B cell (primary cell): Measurements from ENCODE around the gene ATP8B3. TPM values are rescaled to one million over a fixed set of nuclear protein-coding genes. Genes with fewer than 3 reads are reported as not detected.
A peak's percentile ranks its signal among the peaks of the same experiment; 100 is the strongest.

Source experiments
- ATAC-seq: fragments of 200-7000 bp; cut with Tn5 transposase; one replicate; pipeline ENCODE4 v1.10.0; 2021; ENCODE audit warnings: low read depth, mild to moderate bottlenecking, moderate number of reproducible peaks, moderate library complexity
- CTCF ChIA-PET: fragments of 350-600 bp; sonication (Branson Sonifier 250); formaldehyde crosslinking; loops from one replicate; lab custom pipeline; 2021; ENCODE audit warnings: antibody characterized with exemption, inconsistent platforms; lab: Charles Lee
- POLR2A ChIA-PET: fragments of 350-600 bp; sonication (Branson Sonifier 250); formaldehyde crosslinking; loops from one replicate; lab custom pipeline; 2021; ENCODE audit warnings: antibody characterized with exemption; lab: Charles Lee
- DNase-seq: peaks from one replicate; pipeline ENCODE4 v3.0.0; 2013
- H2AFZ ChIP-seq: 2 replicates; pipeline ENCODE4 v1.6.1; 2012; ENCODE audit warnings: mild to moderate bottlenecking, low read depth, low read length; ENCODE audit not compliant: insufficient read depth, poor library complexity, severe bottlenecking
- H3K27ac ChIP-seq, 2 donors: 1 replicate in 1 of 2; 2 replicates in 1 of 2; pipeline ENCODE4 v1.5.1; 2012 to 2013; ENCODE audit warnings: low read length in 2 of 2, mild to moderate bottlenecking in 2 of 2, moderate library complexity in 1 of 2
- H3K27me3 ChIP-seq, 4 experiments: fragments of 200-600 bp in 1 of 4; sonication (generic) in 1 of 4; replicated peaks in 1 of 4; 1 replicate in 2 of 4; 2 replicates in 2 of 4; pipeline versions ENCODE4 v1.6.1 to v1.7.0; 2013 to 2016; ENCODE audit warnings: low read length in 3 of 4, mild to moderate bottlenecking in 2 of 4, mixed read lengths in 1 of 4, moderate library complexity in 1 of 4; ENCODE audit not compliant: insufficient read depth in 4 of 4, control insufficient read depth in 3 of 4; ENCODE audit errors: control extremely low read depth in 1 of 4
- H3K36me3 ChIP-seq, 2 experiments: replicated peaks in 1 of 2; 1 replicate in 1 of 2; 2 replicates in 1 of 2; pipeline versions ENCODE4 v1.6.1 to v1.7.1; 2013; ENCODE audit warnings: low read length in 1 of 2; ENCODE audit not compliant: insufficient read depth in 2 of 2, control insufficient read depth in 1 of 2; ENCODE audit errors: control extremely low read depth in 1 of 2, extremely low read depth in 1 of 2
- H3K4me1 ChIP-seq, 2 donors: fragments of 200-600 bp in 1 of 2; sonication (generic) in 1 of 2; 1 replicate in 1 of 2; 2 replicates in 1 of 2; pipeline versions ENCODE4 v1.5.1 to v1.6.1; 2013 to 2017; ENCODE audit warnings: low read length in 2 of 2; ENCODE audit not compliant: control insufficient read depth in 2 of 2, insufficient read depth in 2 of 2
- H3K4me2 ChIP-seq: replicated peaks from 2 replicates; pipeline ENCODE3; 2012; ENCODE audit warnings: mild to moderate bottlenecking, low read depth, low read length; ENCODE audit not compliant: poor library complexity, severe bottlenecking
- H3K4me3 ChIP-seq, 5 experiments: fragments of 200-600 bp in 1 of 5; sonication (generic) in 1 of 5; 1 replicate in 3 of 5; 2 replicates in 2 of 5; pipeline versions ENCODE4 v1.5.1 to v1.7.0; 2011 to 2016; ENCODE audit warnings: low read length in 4 of 5, mild to moderate bottlenecking in 4 of 5, low read depth in 2 of 5, control low read depth in 1 of 5, moderate library complexity in 1 of 5; ENCODE audit not compliant: insufficient read depth in 1 of 5; ENCODE audit errors: control extremely low read depth in 1 of 5, extremely low read depth in 1 of 5
- H3K79me2 ChIP-seq: fragments of 200-600 bp; sonication (generic); one replicate; pipeline ENCODE4 v1.6.0; 2016; ENCODE audit warnings: low read length; ENCODE audit not compliant: control insufficient read depth, insufficient read depth
- H3K9ac ChIP-seq: fragments of 200-600 bp; sonication (generic); 2 replicates; pipeline ENCODE4 v1.6.1; 2017; ENCODE audit warnings: mild to moderate bottlenecking, low read length, moderate library complexity
- H3K9me3 ChIP-seq, 3 donors: one replicate each; pipeline versions ENCODE4 v1.6.1 to v1.7.1; 2013; ENCODE audit warnings: low read length in 2 of 3; ENCODE audit not compliant: control insufficient read depth in 2 of 3, insufficient read depth in 1 of 3; ENCODE audit errors: control extremely low read depth in 1 of 3
- H4K20me1 ChIP-seq: 2 replicates; pipeline ENCODE4 v1.6.0; 2012; ENCODE audit warnings: mild to moderate bottlenecking, low read length; ENCODE audit not compliant: insufficient read depth, control insufficient read depth, poor library complexity, severe bottlenecking
- H3K27ac Mint-ChIP-seq: one replicate; pipeline ENCODE4 v1.8.0; 2021; ENCODE audit warnings: mixed read lengths
- H3K27me3 Mint-ChIP-seq: one replicate; pipeline ENCODE4 v1.8.0; 2021; ENCODE audit warnings: mixed read lengths
- H3K4me1 Mint-ChIP-seq: one replicate; pipeline ENCODE4 v1.8.0; 2021; ENCODE audit warnings: mixed read lengths
- H3K4me3 Mint-ChIP-seq: one replicate; pipeline ENCODE4 v1.8.0; 2021; ENCODE audit warnings: mixed read lengths
- H3K9me3 Mint-ChIP-seq: one replicate; pipeline ENCODE4 v1.8.0; 2022; ENCODE audit warnings: mixed read lengths; ENCODE audit not compliant: insufficient read depth
- EZH2 ChIP-seq: IDR thresholded peaks from 2 replicates; pipeline ENCODE4 v1.6.1; 2012; ENCODE audit warnings: borderline replicate concordance, low read depth, mild to moderate bottlenecking, moderate library complexity, low read length; ENCODE audit not compliant: insufficient read depth, poor library complexity, severe bottlenecking
- WGBS: methylation state at CpG from one replicate; pipeline ENCODE4 v1.1.5; 2013; ENCODE audit warnings: missing lambda C conversion rate; ENCODE audit not compliant: insufficient coverage; 5-methylcytosine and 5-hydroxymethylcytosine counted together
- intact Hi-C: fragments of 100-400 bp; cut with micrococcal nuclease; formaldehyde crosslinking; loops from one replicate; pipeline ENCODE4 v1.10.0; 2022
- polyA plus RNA-seq: library from polyadenylated mRNA; depleted of rRNA; stranded (reverse); fragments of >200 nt; gene quantifications from 2 replicates; pipeline ENCODE4 v1.2.3, GENCODE V29; 2012
- total RNA-seq, 2 donors: library from RNA; stranded (reverse); fragments of 120-200 nt in 1 of 2; gene quantifications; 1 replicate in 1 of 2; 2 replicates in 1 of 2; pipeline versions ENCODE4 v1.2.3 to v1.2.4, GENCODE V29; 2013 to 2022
- TF ChIP-seq, protein P1 (sequence below): fragments of 200-600 bp; IDR thresholded peaks from one replicate; pipeline ENCODE4 v1.8.0; 2022; ENCODE audit warnings: antibody characterized with exemption, mild to moderate bottlenecking

Gene ATP8B3
- total and polyA plus RNA-seq, 2 donors (not counting 1 experiment from before 2014, with no cell fraction given): 0.89 to 5.1 TPM

GRCh38 chr19:1752757-1753728 is 59.0 kb downstream of the ATP8B3 start, which contains the start of gene ONECUT3:
Gene ONECUT3, plus strand, starts transcription at chr19:1753506. Its CDS starts 157 bp downstream, at chr19:1753663.
- peaks cover 21% of the 10 kb centered on the region for H4K20me1 ChIP-seq
- Mint-ChIP-seq H3K27ac (peak within 1 kb of the TSS; percentile 41), H3K4me1 (peaks cover 31% of the 10 kb centered on the region), H3K4me3 (no peak within 1 kb of the TSS), H3K27me3 (peaks cover 37% of the 10 kb centered on the region), H3K9me3 (no peaks in the 10 kb centered on the region)
- peaks cover 0 to 85% (median 58%) of the 10 kb centered on the region in 4 experiments for H3K27me3 ChIP-seq
- no peak within 1 kb of the TSS for H2AFZ ChIP-seq
- intact Hi-C loops: no loop called here
- no peak within 1 kb of the TSS for H3K27ac ChIP-seq
- H3K9ac ChIP-seq: no peak within 1 kb of the TSS
- peaks cover 0 to 74% (median 0%) of the 10 kb centered on the region in 3 donors for H3K9me3 ChIP-seq
- ChIA-PET CTCF (no interaction called here), POLR2A (no interaction called here)
- H3K79me2 ChIP-seq: no peaks in the 10 kb centered on the region
- 5% methylated on average over 69 of the region's 77 CpGs for whole genome bisulfite sequencing
- ATAC-seq (no peak), DNase-seq (peak; percentile 41)
- peak within 1 kb of the TSS; percentile 43 for H3K4me2 ChIP-seq
- H3K4me1 ChIP-seq: peaks cover 75 to 82% of the 10 kb centered on the region in 2 donors
- H3K36me3 ChIP-seq: no peaks in the 10 kb centered on the region
- TF ChIP-seq, protein P1, sequence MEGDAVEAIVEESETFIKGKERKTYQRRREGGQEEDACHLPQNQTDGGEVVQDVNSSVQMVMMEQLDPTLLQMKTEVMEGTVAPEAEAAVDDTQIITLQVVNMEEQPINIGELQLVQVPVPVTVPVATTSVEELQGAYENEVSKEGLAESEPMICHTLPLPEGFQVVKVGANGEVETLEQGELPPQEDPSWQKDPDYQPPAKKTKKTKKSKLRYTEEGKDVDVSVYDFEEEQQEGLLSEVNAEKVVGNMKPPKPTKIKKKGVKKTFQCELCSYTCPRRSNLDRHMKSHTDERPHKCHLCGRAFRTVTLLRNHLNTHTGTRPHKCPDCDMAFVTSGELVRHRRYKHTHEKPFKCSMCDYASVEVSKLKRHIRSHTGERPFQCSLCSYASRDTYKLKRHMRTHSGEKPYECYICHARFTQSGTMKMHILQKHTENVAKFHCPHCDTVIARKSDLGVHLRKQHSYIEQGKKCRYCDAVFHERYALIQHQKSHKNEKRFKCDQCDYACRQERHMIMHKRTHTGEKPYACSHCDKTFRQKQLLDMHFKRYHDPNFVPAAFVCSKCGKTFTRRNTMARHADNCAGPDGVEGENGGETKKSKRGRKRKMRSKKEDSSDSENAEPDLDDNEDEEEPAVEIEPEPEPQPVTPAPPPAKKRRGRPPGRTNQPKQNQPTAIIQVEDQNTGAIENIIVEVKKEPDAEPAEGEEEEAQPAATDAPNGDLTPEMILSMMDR: no peak
- TF ChIP-seq EZH2: no peak
- no peak within 1 kb of the TSS for H3K4me3 ChIP-seq
